ENCODE results near the gene THYN1.

GRCh38 chr11:134246100-134246499 lies 7.1 kb downstream of the THYN1 start:
- TF ChIP-seq CTCF (IDR thresholded peaks at IDR 0.05; ENCODE audit: extremely low read depth in 1 of 2, insufficient read depth in 1 of 2, low read depth in 1 of 2, low read length in 2 of 2) (no peak), MYC (IDR thresholded peaks at IDR 0.05; ENCODE audit: low read depth, low read length) (no peak), GATA2 (IDR thresholded peaks at IDR 0.05; ENCODE audit: insufficient read depth, insufficient read length, low read depth, low read length) (no peak)

Measured in endothelial cell of umbilical vein (primary cell).